Motor neuron (in vitro differentiated cells): ENCODE data around the gene VGLL4. TPM values are rescaled to one million over a fixed set of nuclear protein-coding genes. Genes with fewer than 3 reads are reported as not detected.

Source experiments
- ATAC-seq, 8 experiments: fragments of 200-7000 bp; cut with Tn5 transposase; replicated peaks in 6 of 8; 2 replicates each; pipeline ENCODE4 v1.8.0; 2021; ENCODE audit warnings: mild to moderate bottlenecking in 8 of 8, moderate library complexity in 8 of 8
- H3K27ac ChIP-seq, 2 donors: fragments of 250-450 bp; sonication (Bioruptor Pico); 2 replicates each; pipeline ENCODE4 v1.9.0; 2021; ENCODE audit warnings: antibody characterized with exemption in 2 of 2, mild to moderate bottlenecking in 2 of 2, moderate library complexity in 1 of 2
- H3K4me1 ChIP-seq, 2 donors: fragments of 250-450 bp; sonication (Bioruptor Pico); replicated peaks in 1 of 2; 2 replicates each; pipeline ENCODE4 v1.6.1; 2021; ENCODE audit warnings: antibody characterized with exemption in 2 of 2, mild to moderate bottlenecking in 2 of 2, moderate library complexity in 1 of 2
- H3K4me3 ChIP-seq, 5 donors: fragments of 250-450 bp; sonication (Bioruptor Pico); 2 replicates each; pipeline ENCODE4 v1.9.0; 2021; ENCODE audit warnings: antibody characterized with exemption in 5 of 5, mild to moderate bottlenecking in 5 of 5, moderate library complexity in 4 of 5
- WGBS, 10 experiments: fragments of 450-650 bp; shearing (Covaris generic); methylation state at CpG; one replicate each; pipeline ENCODE4 v1.0.0; 2022; 5-methylcytosine and 5-hydroxymethylcytosine counted together
- in situ Hi-C, 9 experiments: fragments of 400-800 bp; cut with MboI; loops; one replicate each; pipeline ENCODE4 v1.15.0; 2021; ENCODE audit warnings: low sequenced_read_pairs in 9 of 9, low pct_unique_long_range_greater_than_20kb in 2 of 9; ENCODE audit not compliant: unreplicated experiment in 9 of 9
- total RNA-seq, 8 experiments: library from RNA; unstranded; fragments of 300-600 nt; gene quantifications; 2 replicates each; pipeline versions ENCODE4 v1.2.3 to v1.2.4, GENCODE V29; 2022

The VGLL4 gene
- total RNA-seq, 8 experiments from 2014 or later: 23.6 to 98.2 (median 42.4) TPM

GRCh38 chr3:11610044-11610671 lies 33.6 kb downstream of the VGLL4 start:
- 4 to 100% (median 86%) methylated on average over 6 to 17 of the region's 23 CpGs; no CpG with 5 or more reads in 4 of the 10 experiments for WGBS, 10 experiments
- in situ Hi-C loops: no loop called here
- H3K4me1 ChIP-seq: peaks cover 65 to 66% of the 10 kb centered on the region in 2 donors
- ATAC-seq: peak; percentile 26 to 90 (median 86)
- H3K4me3 ChIP-seq: peak overlapping the region in 2 of 5 donors; percentile 18 to 19
- peak overlapping the region; percentile 43 to 57 for H3K27ac ChIP-seq

- Histone ChIP-seq H3K27ac (peak overlapping the region in 1 of 2 donors; percentile 43), H3K4me1 (peaks cover 65 to 67% of the 10 kb centered on the region in 2 donors), H3K4me3 (no peak overlapping the region)
- 69 to 100% (median 90%) methylated on average over 1 to 9 of the region's 9 CpGs; no CpG with 5 or more reads in 2 of the 10 experiments for WGBS, 10 experiments
- in situ Hi-C loops: no loop called here
- ATAC-seq: no peak
These were observed 34.2 kb downstream of the VGLL4 start for GRCh38 chr3:11609481-11609880.

- WGBS, 10 experiments: 4 to 100% (median 60%) methylated on average over 1 to 3 of the region's 3 CpGs
- H3K27ac ChIP-seq: no peak overlapping the region
- H3K4me1 ChIP-seq: peaks cover 60 to 65% of the 10 kb centered on the region in 2 donors
- ATAC-seq: no peak
- in situ Hi-C loops: no loop called here
- no peak overlapping the region for H3K4me3 ChIP-seq
These were observed 35.9 kb downstream of the VGLL4 start for GRCh38 chr3:11607816-11608215.

- Histone ChIP-seq H3K4me1 (peaks cover 56% of the 10 kb centered on the region in 2 donors), H3K27ac (no peak overlapping the region), H3K4me3 (no peak overlapping the region)
- in situ Hi-C loops: no loop called here
- WGBS, 10 experiments: 80 to 100% (median 97%) methylated on average over 1 to 6 of the region's 6 CpGs; no CpG with 5 or more reads in 4 of the 10 experiments
- ATAC-seq: no peak
These were observed 36.8 kb downstream of the VGLL4 start for GRCh38 chr3:11606865-11607440.

- no peak for ATAC-seq
- in situ Hi-C loops: no loop called here
- Histone ChIP-seq H3K4me3 (no peak overlapping the region), H3K4me1 (peaks cover 49 to 56% of the 10 kb centered on the region in 2 donors), H3K27ac (no peak overlapping the region)
- 17 to 100% (median 65%) methylated on average over 1 to 7 of the region's 11 CpGs; no CpG with 5 or more reads in 1 of the 10 experiments for WGBS, 10 experiments
These were observed 37.5 kb downstream of the VGLL4 start for GRCh38 chr3:11606090-11606784.

- in situ Hi-C loops: no loop called here
- 80 to 100% methylated on average over 1 of the region's 1 CpG; no CpG with 5 or more reads in 8 of the 10 experiments for WGBS, 10 experiments
- ATAC-seq: no peak
- H3K4me1 ChIP-seq: peaks cover 48 to 55% of the 10 kb centered on the region in 2 donors
- no peak overlapping the region for H3K27ac ChIP-seq
- H3K4me3 ChIP-seq: no peak overlapping the region
These were observed 38.3 kb downstream of the VGLL4 start for GRCh38 chr3:11605398-11605797.

GRCh38 chr3:11604139-11604892 lies 39.4 kb downstream of the VGLL4 start:
- Histone ChIP-seq H3K4me1 (peaks cover 46 to 51% of the 10 kb centered on the region in 2 donors), H3K4me3 (no peak overlapping the region), H3K27ac (peak overlapping the region in 1 of 2 donors; percentile 38)
- WGBS, 10 experiments: 25 to 100% (median 60%) methylated on average over 2 to 5 of the region's 15 CpGs; no CpG with 5 or more reads in 5 of the 10 experiments
- in situ Hi-C loops: no loop called here
- ATAC-seq: peak in 2 of 8 experiments; percentile 30 to 73

- Histone ChIP-seq H3K4me3 (no peak overlapping the region), H3K27ac (peak overlapping the region in 1 of 2 donors; percentile 38), H3K4me1 (peaks cover 44 to 50% of the 10 kb centered on the region in 2 donors)
- ATAC-seq: peak in 2 of 8 experiments; percentile 1 to 2
- in situ Hi-C loops: no loop called here
- WGBS, 10 experiments: 0 to 83% (median 79%) methylated on average over 1 to 8 of the region's 9 CpGs; no CpG with 5 or more reads in 1 of the 10 experiments
These were observed 40.1 kb downstream of the VGLL4 start for GRCh38 chr3:11603628-11604027.

- WGBS, 10 experiments: 57 to 96% (median 86%) methylated on average over 2 to 5 of the region's 5 CpGs
- no peak for ATAC-seq
- Histone ChIP-seq H3K27ac (no peak overlapping the region), H3K4me1 (peaks cover 41 to 45% of the 10 kb centered on the region in 2 donors), H3K4me3 (no peak overlapping the region)
- in situ Hi-C loops: no loop called here
These were observed 40.7 kb downstream of the VGLL4 start for GRCh38 chr3:11602886-11603527.

GRCh38 chr3:11602239-11602840 lies 41.4 kb downstream of the VGLL4 start:
- no peak overlapping the region for H3K27ac ChIP-seq
- H3K4me1 ChIP-seq: peaks cover 37 to 43% of the 10 kb centered on the region in 2 donors
- WGBS, 10 experiments: 48 to 90% (median 71%) methylated on average over 8 to 11 of the region's 11 CpGs
- in situ Hi-C loops: no loop called here
- no peak overlapping the region for H3K4me3 ChIP-seq
- no peak for ATAC-seq

- in situ Hi-C loops: no loop called here
- WGBS, 10 experiments: 36 to 94% (median 81%) methylated on average over 3 to 12 of the region's 21 CpGs; no CpG with 5 or more reads in 2 of the 10 experiments
- Histone ChIP-seq H3K4me1 (peaks cover 37 to 43% of the 10 kb centered on the region in 2 donors), H3K4me3 (no peak overlapping the region), H3K27ac (peak overlapping the region in 1 of 2 donors; percentile 64)
- ATAC-seq: no peak
These were observed 42.1 kb downstream of the VGLL4 start for GRCh38 chr3:11601446-11602238.
